Tibial nerve (tissue), 4 donors: Measurements from ENCODE around the gene PSKH1. TPM values are rescaled to one million over a fixed set of nuclear protein-coding genes. Genes with fewer than 3 reads are reported as not detected.

Source experiments
- DNase-seq, 2 donors: peaks; one replicate each; pipeline ENCODE4 v3.0.0-alpha.2; 2019; ENCODE audit warnings: low spot score in 2 of 2
- H3K27ac ChIP-seq, 4 donors: fragments of 200-600 bp; sonication (generic) in 3 of 4; one replicate each; pipeline ENCODE4 v1.5.1; 2017 to 2019; ENCODE audit warnings: mild to moderate bottlenecking in 1 of 4
- H3K27me3 ChIP-seq, 2 donors: fragments of 200-600 bp; sonication (generic) in 1 of 2; one replicate each; pipeline versions ENCODE4 v1.5.1 to v1.6.0; 2017 to 2019
- H3K36me3 ChIP-seq, 3 donors: fragments of 200-600 bp; sonication (generic); one replicate each; pipeline ENCODE4 v1.5.1; 2018 to 2019
- H3K4me1 ChIP-seq, 4 donors: fragments of 200-600 bp; sonication (generic) in 3 of 4; one replicate each; pipeline ENCODE4 v1.5.1; 2017 to 2019
- H3K4me3 ChIP-seq, 4 donors: fragments of 200-600 bp; sonication (generic) in 3 of 4; one replicate each; pipeline ENCODE4 v1.5.1; 2017 to 2019; ENCODE audit warnings: mild to moderate bottlenecking in 1 of 4, moderate library complexity in 1 of 4
- H3K9me3 ChIP-seq, 4 donors: fragments of 200-600 bp; sonication (generic) in 3 of 4; one replicate each; pipeline ENCODE4 v1.5.1; 2017 to 2019
- EP300 ChIP-seq, 2 donors: sonication (generic); formaldehyde crosslinking; IDR thresholded peaks; one replicate each; pipeline ENCODE4 v1.6.1; 2017; ENCODE audit warnings: antibody characterized with exemption in 2 of 2, mild to moderate bottlenecking in 1 of 2
- POLR2A ChIP-seq, 2 donors: fragments of 450-650 bp; IDR thresholded peaks; one replicate each; pipeline ENCODE4 v1.6.1; 2017; ENCODE audit warnings: antibody characterized with exemption in 2 of 2, mild to moderate bottlenecking in 2 of 2, moderate library complexity in 2 of 2
- WGBS, 2 donors: methylation state at CpG; one replicate each; pipeline ENCODE4 v1.1.5; 2018; 5-methylcytosine and 5-hydroxymethylcytosine counted together
- total RNA-seq, 4 donors: library from RNA; depleted of rRNA; stranded (reverse); fragments of >200 nt; gene quantifications; one replicate each; pipeline ENCODE4 v1.1.0, GENCODE V29; 2016
- TF ChIP-seq, protein P1 (sequence below), 5 experiments: fragments of 200-600 bp in 3 of 5; fragments of 450-650 bp in 2 of 5; sonication (generic) in 3 of 5; IDR thresholded peaks; one replicate each; pipeline ENCODE4 v1.5.1; 2016 to 2019; ENCODE audit warnings: antibody characterized with exemption in 5 of 5, mild to moderate bottlenecking in 3 of 5, moderate library complexity in 2 of 5

PSKH1 gene
- total RNA-seq, 4 donors from 2014 or later: 22.2 to 30.8 (median 24.2) TPM

DNA sequence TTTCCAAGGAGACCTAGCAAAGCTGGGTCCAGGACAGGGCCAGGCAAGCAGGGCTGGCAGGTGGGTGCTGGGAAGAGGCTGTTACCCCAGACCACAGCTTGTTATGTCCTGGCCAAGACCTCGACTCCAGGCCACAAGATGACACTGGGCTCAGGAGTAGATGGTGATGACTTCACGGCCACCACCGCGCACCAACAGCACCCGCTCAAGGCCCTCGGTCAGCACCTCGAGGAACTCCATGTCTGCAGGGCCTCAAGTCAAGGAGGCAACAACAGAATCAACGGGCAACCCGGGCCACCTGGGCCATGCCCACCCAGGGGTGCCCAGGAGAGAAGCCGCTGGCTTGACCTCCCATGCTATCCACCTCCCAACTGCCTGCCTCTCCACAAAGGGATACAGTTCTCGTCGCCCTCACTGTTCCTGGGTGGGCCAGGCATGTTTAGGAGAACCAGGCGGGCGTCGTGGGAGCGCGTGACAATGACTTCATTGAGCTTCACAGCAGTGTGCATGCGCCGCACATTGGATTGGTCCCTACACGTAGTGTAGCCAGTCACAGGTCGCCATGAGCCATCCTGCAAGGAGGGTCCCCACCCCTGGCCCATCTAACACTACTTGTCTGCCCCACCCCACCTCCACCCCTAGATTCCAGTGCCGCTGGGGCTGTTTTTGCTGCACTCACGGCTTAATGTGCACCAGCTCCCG, 51.8 kb downstream of the PSKH1 start:
- Histone ChIP-seq H3K36me3 (peaks cover 9 to 88% (median 17%) of the 10 kb centered on the region in 3 donors), H3K27me3 (no peaks in the 10 kb centered on the region), H3K4me3 (no peak overlapping the region), H3K9me3 (no peaks in the 10 kb centered on the region), H3K4me1 (peaks cover 0 to 76% (median 30%) of the 10 kb centered on the region in 4 donors), H3K27ac (peak overlapping the region; percentile 73 to 90 (median 80))
- no peak for DNase-seq
- 74 to 75% methylated on average over 21 to 23 of the region's 24 CpGs for WGBS, 2 donors
- peak in 1 of 2 donors; percentile 13 for TF ChIP-seq POLR2A (IDR thresholded peaks at IDR 0.05)
- TF ChIP-seq EP300 (IDR thresholded peaks at IDR 0.05): no peak

DNA sequence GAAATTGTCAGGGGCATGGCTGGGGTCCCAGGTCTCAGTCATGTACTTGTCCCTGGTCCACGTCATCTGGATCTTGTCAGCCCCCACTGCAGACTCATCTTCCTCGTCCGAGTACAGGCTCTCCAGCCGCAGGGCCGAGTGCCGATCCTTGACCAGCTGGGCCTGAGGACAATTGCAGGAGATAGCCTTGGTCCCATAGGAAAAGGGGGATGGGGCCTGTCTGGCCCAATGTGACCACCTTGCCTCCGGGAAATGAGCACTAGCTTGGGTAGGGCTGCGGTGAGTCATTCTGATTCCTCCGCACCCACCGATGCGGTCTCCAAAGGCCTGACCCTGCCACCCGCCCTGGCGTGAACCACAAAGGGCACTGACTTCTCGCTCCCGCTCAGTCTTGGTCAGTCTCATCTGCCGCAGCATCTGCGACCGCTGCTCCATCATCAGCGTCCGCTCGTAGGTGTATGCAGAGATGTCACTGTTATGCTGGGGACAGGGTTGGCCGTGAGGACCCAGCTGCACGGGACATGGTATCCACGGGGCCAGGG, 52.4 kb downstream of the PSKH1 start:
- H3K36me3 ChIP-seq: peaks cover 11 to 88% (median 17%) of the 10 kb centered on the region in 3 donors
- peak overlapping the region; percentile 18 to 90 (median 78) for H3K27ac ChIP-seq
- 79 to 83% methylated on average over 23 to 24 of the region's 24 CpGs for WGBS, 2 donors
- TF ChIP-seq, protein P1, sequence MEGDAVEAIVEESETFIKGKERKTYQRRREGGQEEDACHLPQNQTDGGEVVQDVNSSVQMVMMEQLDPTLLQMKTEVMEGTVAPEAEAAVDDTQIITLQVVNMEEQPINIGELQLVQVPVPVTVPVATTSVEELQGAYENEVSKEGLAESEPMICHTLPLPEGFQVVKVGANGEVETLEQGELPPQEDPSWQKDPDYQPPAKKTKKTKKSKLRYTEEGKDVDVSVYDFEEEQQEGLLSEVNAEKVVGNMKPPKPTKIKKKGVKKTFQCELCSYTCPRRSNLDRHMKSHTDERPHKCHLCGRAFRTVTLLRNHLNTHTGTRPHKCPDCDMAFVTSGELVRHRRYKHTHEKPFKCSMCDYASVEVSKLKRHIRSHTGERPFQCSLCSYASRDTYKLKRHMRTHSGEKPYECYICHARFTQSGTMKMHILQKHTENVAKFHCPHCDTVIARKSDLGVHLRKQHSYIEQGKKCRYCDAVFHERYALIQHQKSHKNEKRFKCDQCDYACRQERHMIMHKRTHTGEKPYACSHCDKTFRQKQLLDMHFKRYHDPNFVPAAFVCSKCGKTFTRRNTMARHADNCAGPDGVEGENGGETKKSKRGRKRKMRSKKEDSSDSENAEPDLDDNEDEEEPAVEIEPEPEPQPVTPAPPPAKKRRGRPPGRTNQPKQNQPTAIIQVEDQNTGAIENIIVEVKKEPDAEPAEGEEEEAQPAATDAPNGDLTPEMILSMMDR (IDR thresholded peaks at IDR 0.05): no peak
- TF ChIP-seq POLR2A (IDR thresholded peaks at IDR 0.05): no peak
- no peak for TF ChIP-seq EP300 (IDR thresholded peaks at IDR 0.05)
- DNase-seq: no peak
- peaks cover 0 to 76% (median 30%) of the 10 kb centered on the region in 4 donors for H3K4me1 ChIP-seq
- no peaks in the 10 kb centered on the region for H3K27me3 ChIP-seq
- H3K4me3 ChIP-seq: no peak overlapping the region
- H3K9me3 ChIP-seq: no peaks in the 10 kb centered on the region

DNA sequence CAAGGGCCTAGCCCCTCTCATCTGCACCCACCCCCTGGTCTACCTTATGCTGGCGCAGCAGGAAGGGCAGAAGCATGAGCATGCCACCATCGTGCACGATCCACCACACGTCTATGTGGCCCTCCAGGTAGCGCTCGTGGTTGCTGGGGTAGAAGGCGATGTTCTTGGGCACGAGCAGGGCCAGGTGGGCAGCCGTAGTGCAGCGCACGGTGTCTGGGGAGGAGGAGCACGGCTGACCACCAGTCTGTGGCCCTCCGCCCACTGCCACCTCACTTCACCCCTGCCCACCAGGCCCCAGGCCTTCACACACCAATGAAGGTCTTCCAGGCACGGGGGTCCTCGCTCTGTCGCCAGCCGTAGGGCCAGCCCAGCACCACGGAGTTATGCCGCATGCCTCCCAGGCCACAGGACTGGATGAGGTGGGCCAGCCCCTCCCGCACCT, 53.1 kb downstream of the PSKH1 start:
- Histone ChIP-seq H3K27ac (peak overlapping the region in 2 of 4 donors; percentile 84 to 90), H3K27me3 (no peaks in the 10 kb centered on the region), H3K36me3 (peaks cover 14 to 88% (median 22%) of the 10 kb centered on the region in 3 donors), H3K4me3 (no peak overlapping the region), H3K4me1 (peaks cover 0 to 82% (median 34%) of the 10 kb centered on the region in 4 donors), H3K9me3 (no peaks in the 10 kb centered on the region)
- DNase-seq: no peak
- TF ChIP-seq, protein P1 (IDR thresholded peaks at IDR 0.05): no peak
- TF ChIP-seq EP300 (IDR thresholded peaks at IDR 0.05) (no peak), POLR2A (IDR thresholded peaks at IDR 0.05) (no peak)
- WGBS, 2 donors: 88 to 92% methylated on average over 20 of the region's 20 CpGs

DNA sequence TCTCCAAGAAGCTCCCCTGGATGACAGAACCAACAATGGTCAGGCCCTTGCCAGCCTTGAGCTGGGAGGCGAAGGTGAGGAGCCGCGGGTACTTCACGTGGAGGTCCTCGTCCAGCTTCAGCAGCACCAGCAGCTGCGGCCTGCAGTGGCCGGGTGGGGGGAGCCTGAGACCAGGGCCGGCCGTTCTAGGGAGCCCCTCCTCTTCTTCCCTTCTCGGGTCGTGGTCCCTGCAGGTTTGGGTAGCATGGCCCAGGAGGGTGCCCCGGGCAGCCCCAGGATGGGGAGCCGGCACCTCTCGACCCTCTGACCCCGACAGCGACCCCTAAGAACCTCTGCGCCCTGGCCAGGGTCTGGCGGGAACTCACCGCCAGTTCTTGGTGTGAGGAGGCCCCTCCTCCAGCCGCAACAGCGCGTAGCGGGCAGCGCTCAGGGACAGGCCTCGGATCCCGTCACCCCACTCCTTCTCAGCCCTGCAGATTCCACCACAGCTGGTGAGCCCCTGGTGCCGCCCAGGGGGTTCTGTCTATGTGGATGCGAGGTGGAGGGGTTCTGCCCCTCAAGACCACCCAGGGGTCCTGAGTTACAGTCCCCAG, 54.0 kb downstream of the PSKH1 start:
- Histone ChIP-seq H3K27me3 (no peaks in the 10 kb centered on the region), H3K9me3 (no peaks in the 10 kb centered on the region), H3K27ac (peak overlapping the region in 2 of 4 donors; percentile 84 to 90), H3K36me3 (peaks cover 14 to 88% (median 27%) of the 10 kb centered on the region in 3 donors), H3K4me3 (no peak overlapping the region), H3K4me1 (peaks cover 0 to 82% (median 39%) of the 10 kb centered on the region in 4 donors)
- TF ChIP-seq, protein P1 (IDR thresholded peaks at IDR 0.05): no peak
- TF ChIP-seq POLR2A (IDR thresholded peaks at IDR 0.05) (no peak), EP300 (IDR thresholded peaks at IDR 0.05) (no peak)
- 84 to 85% methylated on average over 16 to 22 of the region's 28 CpGs for WGBS, 2 donors
- DNase-seq: no peak

DNA sequence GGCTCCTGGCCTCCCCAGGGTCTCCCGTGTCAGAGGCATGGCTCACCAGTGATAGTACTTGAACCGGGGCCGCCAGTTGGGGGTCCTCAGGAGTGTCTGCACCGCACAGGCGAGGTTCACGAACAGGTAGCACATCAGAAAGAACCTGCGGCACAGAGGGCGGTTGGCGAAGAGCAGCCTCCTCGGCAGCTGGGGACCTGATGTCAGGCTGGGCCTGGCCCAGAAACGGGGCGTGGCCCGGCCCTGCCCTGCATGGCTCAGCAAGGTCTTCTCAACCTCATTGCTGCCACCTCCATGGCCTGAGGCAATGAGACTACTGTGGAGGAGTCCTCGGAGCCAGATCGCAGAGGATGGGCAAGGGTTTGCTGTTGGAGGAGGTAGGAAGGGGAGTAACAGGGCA, 55.0 kb downstream of the PSKH1 start:
- TF ChIP-seq EP300 (IDR thresholded peaks at IDR 0.05) (no peak), POLR2A (IDR thresholded peaks at IDR 0.05) (no peak)
- TF ChIP-seq, protein P1 (IDR thresholded peaks at IDR 0.05): no peak
- no peaks in the 10 kb centered on the region for H3K27me3 ChIP-seq
- no peaks in the 10 kb centered on the region for H3K9me3 ChIP-seq
- peaks cover 14 to 81% (median 27%) of the 10 kb centered on the region in 3 donors for H3K36me3 ChIP-seq
- 88 to 90% methylated on average over 15 of the region's 15 CpGs for WGBS, 2 donors
- H3K27ac ChIP-seq: peak overlapping the region in 2 of 4 donors; percentile 19 to 84
- no peak for DNase-seq
- peaks cover 0 to 80% (median 33%) of the 10 kb centered on the region in 4 donors for H3K4me1 ChIP-seq
- no peak overlapping the region for H3K4me3 ChIP-seq
